ENCODE results near the gene PIEZO1.
A peak's percentile ranks its signal among the peaks of the same experiment; 100 is the strongest.
"Not testable (repeated sequence)": the region's sequence is repeated elsewhere in the genome, so short reads cannot be mapped to it uniquely, and the experiment has no call there.

Gene PIEZO1

DNA sequence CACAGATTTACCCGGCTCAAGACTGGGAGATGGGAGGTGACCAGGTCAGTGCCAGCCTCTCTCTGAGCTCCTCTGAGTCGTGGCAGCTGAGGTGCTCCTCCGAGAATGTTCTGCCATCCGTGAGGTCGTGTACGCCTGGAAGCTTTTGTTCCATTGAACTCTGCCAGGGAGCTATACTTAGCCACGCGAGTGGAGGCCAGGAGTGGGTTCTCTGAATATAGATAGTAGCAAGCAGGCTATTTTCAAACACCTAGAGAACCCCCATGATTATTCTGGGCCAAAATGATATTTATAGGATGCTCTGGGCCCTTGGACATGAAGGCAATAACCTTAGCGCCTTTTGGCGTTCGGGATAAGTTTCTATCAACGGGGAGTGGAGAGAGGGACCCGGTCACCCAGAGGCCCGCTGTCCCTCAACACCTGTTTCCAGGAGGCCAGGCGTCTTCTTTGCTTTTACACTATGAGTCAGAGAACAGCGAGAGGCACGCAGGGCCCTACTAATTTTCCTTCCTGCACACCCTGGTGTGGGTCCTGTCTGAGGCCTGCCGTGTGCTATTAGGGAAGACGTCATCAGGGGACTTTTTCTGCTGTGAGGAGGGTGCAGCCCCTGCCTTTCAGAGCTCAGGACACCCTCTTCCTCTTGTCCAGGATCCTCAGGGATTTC lies 111.2 kb downstream of the PIEZO1 start:
- no peak for DNase-seq (ENCODE audit: low read depth, low spot score)

DNA sequence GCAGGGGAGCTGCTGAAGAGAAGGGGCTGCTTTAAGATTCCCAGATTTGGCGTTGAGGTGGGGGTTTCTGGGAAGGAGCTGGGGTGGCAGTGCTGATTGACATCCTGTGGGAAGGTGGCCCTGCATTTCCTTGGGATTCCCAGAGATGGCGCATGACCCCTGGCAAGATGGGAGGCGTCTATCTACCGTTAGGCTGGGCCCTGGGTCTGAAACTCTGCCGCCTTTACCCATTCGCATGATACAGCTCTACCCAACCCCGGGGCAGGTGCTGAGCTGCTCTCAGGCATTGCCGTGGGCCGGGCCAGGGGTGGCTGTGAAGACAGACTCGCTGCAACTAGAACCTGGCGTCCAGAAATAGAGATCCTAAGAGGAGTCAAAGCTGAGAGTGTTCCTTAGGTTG lies 112.2 kb downstream of the PIEZO1 start:
- peak; percentile 50 for DNase-seq (ENCODE audit: low read depth, low spot score)

GRCh38 chr16:88671806-88672205 lies 113.2 kb downstream of the PIEZO1 start:
- no peak for DNase-seq (ENCODE audit: low read depth, low spot score)

DNA sequence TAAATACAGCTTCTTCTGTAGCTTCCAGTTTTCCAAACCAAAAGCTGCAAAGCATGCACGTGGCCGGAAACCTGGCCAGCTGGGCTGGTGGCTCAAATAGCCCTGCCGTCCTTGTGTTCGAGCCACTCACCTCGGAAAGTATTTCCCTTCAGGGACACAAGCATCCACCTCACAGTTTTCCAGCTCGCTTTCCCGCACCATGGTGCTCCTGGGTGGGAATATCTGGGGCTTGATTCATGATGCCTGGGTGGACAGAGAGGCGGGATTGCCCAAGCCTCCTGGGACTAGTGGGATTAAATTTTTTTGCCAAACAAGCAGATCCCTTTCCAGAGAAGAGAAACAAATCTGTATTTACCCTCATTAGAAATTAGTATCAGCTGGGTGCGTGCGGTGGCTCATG lies 115.0 kb downstream of the PIEZO1 start:
- no peak for DNase-seq (ENCODE audit: low read depth, low spot score)

DNA sequence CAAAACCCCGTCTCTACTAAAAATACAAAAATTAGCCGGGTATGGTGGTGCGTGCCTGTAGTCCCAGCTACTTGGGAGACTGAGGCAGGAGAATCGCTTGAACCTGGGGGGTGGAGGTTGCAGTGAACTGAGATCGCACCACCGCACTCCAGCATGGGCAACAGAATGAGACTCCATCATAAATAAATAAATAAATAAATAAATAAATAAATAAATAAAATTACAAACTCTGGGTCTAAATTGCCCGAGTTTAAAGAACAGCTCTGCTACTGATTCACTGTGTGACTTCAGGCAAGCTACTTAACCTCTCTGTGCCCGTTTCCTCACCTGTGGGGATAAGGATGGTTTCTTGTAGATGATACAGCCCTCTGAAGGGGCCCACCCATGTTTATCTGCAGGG lies 115.5 kb downstream of the PIEZO1 start:
- not testable (repeated sequence) for DNase-seq (ENCODE audit: low read depth, low spot score)

GRCh38 chr16:88667461-88667860 lies 117.6 kb downstream of the PIEZO1 start:
- no peak for DNase-seq (ENCODE audit: low read depth, low spot score)

DNA sequence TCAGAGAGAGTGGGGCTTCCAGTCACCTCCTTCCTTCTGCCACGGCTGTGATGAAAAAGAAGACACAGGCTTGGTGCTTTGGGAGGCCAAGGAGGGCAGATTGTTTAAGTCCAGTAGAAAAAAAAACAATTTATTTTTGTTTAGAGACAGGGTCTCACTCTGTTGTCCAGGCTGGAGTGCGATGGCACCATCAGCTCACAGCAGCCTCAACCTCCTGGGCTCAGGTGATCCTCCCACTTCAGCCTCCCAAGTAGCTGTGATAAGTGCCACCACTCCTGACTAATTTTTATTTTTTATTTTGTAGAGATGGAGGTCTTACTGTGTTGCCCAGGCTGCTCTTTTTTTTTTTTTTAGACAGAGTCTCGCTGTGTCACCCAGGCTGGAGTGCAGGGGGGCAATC lies 119.5 kb downstream of the PIEZO1 start:
- DNase-seq (ENCODE audit: low read depth, low spot score) = no peak

All from iPS DF 19.7 (cell line).